GM18520 (cell line): ENCODE data around the gene COL23A1.
"Not testable (repeated sequence)": the region's sequence is repeated elsewhere in the genome, so short reads cannot be mapped to it uniquely, and the experiment has no call there.

Experiments
- ATAC-seq: cut with Tn5 transposase; IDR thresholded peaks from one replicate; pipeline ENCODE4 v1.9.1; 2021; ENCODE audit not compliant: unreplicated experiment

Gene COL23A1

DNA sequence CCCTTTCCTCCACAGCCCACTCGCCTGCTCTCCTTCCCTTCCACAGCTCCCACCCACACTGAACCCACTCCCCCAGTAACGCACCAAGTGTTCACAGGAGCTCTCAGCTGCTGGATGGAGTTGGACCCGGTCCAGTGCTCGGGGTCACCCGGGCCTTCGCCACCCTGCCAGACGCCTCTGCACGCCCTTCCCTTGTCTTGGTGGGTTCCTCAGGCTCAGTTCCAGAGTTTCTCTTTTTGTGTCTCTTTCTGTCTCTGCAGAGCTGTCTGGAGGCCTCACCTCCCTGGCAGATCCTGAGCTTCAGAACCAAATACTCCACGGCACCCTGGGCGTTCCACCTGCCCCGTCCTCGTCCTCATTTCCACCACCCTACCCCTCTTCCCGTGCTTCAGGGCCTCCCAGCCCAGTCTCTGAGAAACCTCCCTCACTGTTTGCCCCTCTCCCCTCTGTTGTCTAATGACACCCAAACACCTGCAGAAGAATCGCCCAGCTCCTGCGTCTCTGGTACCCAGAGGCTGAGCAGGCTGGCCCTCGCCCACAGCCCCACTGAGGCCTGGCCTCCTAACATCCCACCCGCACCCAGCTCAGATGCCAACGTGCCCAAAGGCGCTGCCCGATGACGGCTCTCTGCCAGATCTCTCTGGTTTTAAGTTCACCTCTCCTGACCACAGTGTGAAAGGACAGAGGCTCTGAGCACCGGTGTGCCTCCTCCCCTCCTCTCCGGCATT lies 74.3 kb downstream of the COL23A1 start:
- no peak for ATAC-seq

DNA sequence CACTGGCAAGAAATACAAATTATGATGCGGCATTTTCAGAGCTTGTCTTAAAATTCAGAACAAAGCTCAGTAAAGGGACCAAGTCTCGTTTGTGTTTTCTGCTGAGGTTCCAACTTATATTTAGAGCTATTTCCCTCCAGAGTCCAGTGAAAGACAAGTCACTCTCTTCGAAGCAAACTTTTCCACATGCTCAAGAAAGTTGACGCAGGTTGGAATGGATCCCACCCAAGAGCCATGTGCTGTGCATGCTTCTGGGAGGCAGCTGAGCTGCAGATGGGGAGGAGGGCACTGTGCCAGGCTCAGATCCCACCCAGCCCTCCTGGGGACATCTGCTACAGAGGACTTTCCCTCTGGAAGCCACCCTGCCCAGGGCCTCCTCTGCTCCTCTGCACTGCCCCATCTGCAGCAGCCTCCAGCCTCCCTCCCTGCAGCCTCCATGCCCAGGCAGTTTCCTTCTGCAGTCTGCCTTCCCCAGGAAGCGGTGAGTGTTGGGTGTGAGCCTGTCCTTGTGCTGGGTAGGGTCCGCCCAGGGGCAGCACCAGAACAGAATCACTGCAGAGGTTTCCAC lies 75.3 kb downstream of the COL23A1 start:
- no peak for ATAC-seq

DNA sequence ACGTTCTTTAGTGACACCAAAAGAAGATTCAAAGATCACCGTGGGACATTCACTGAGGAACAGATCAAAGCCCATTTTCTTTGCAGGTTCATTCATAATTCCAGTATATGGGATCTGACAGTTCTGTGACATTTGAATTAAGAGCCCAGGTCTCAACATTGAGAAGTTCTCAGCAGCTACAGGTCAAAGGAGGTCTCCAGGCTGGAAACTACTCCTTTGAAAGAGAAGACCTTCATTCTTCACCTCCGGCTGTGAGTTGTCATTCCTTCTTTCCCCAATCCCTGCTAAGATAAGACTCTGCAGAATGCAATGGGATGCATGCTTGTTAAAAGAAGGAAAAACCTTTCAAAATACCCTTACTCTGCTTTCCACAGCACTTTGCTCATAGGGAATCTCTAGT lies 79.0 kb downstream of the COL23A1 start:
- ATAC-seq: no peak

DNA sequence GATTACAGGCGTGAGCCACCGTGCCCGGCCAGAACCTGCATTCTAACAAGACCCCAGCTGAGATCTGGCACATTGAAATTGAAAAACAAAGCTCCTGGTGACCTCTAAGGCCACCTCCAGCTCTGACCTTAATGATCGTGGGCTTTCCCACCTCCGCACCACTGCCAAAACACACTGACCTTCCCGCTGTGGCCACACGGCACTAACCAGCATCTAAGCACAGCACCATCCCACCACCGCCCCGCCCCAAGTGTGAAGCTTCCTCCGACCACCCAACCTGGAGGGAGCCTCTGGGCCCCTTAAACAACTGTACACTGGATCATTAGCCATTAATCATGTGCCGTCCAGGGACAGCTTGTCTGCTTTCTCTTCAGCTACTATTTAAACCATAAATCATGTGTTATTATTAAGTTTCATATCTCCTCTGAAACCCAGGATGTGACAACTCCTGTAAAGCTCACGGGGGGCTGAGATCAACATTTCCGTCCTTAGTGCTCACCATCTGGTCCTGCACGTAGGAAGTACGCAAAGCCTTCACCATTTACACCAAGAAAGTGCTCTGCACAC lies 80.6 kb downstream of the COL23A1 start:
- ATAC-seq: no peak

DNA sequence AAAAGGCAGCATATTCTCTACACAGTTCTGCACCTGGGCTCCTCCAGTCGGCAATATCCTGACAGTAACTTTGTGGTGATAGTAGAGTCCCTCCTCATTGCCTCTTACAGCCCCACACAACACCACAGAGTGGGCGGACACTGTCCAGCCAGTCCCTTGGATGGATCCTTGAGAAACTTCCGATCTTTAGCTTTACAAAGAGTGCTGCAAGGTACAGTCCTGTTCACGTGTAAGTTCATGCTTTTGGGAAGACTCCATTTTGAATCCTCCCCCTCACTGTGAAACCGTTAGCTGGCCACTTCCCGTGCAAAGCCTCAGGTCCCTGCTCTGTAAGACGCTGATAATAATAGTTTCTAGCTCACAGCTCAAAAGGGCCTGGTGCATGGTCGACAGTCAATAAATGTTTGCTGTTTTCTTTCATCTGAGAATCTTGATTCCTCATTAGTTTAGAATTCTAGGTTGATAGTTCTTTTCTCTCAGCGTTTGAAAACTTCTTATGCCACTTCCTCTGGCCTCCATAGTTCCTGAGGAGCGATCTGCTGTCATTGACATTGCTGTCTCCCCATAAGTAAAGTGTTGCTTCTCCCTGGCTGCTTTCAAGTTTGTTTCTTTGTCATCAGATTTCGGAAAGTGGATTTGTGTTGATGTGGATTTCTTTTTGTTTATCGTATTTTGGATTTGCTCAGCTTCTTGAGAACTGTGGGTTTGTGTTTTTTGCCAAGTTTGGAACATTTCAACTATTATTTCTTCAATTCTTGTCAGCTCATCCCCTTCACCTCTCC lies 82.9 kb downstream of the COL23A1 start:
- no peak for ATAC-seq

DNA sequence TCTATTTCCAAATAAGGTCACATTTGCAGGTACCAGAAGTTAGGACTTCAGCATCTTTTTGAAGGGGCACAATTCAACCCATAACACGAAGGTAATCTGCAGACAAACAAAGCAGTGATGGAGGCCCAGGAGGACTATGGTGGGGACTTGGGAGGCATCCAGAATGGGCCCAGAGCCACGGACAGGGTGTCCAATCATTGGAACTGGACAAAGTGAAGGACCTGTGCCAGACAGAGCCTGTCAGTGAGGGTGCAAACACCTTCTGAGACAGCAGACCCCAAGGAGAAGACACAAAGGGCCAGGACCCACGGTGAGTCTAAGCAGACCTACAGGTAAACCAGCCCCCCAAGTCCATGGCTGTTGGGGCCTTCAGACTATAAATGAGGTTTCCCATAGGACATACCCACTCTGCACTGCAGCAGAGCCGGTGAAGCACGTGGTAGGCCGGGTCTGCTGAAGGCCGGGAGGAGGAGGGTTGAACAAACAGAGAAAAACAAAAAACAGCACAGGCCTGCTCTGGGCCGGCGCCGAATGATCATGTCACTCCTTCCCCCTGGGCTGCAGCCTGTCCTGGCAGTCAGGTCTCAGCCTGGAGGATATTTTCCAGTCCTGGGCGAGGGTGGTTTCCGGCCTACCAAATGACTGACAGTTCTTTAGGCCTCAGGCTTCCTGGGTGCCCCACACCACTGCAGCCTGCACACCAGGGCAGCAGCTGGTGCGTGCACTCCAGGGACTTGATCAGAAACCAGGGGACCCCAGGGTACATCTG lies 84.4 kb downstream of the COL23A1 start:
- no peak for ATAC-seq

DNA sequence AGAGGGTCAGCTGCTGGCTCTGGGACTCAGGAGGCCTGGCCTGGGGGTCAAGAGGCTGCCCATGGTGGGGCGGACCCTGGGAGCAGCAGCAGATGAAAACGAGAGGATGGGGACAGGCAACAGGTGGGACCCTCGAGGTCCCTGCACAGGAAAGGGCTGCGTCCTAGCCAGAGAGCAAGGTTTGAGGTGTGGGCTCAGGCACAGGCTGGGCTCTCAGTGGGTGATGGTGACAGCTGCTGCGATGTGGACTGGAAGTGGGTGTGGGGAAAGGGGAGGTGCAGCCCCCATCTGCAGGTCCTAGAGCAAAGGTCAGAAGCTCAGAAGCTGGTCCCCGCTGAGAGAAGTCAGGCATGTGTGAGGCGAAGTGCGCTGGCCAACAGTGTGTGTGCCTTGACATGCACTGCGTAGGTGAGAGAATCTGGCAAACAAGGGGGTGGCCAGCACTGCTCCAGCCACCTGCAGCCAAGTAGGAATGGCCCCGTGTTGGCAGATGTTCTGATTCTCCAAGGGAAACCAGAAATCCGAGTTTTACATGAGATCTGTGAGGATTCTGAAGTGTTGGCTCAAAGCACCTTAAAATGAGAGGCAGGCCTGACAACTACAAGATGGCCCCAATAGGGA lies 85.7 kb downstream of the COL23A1 start:
- ATAC-seq: no peak

DNA sequence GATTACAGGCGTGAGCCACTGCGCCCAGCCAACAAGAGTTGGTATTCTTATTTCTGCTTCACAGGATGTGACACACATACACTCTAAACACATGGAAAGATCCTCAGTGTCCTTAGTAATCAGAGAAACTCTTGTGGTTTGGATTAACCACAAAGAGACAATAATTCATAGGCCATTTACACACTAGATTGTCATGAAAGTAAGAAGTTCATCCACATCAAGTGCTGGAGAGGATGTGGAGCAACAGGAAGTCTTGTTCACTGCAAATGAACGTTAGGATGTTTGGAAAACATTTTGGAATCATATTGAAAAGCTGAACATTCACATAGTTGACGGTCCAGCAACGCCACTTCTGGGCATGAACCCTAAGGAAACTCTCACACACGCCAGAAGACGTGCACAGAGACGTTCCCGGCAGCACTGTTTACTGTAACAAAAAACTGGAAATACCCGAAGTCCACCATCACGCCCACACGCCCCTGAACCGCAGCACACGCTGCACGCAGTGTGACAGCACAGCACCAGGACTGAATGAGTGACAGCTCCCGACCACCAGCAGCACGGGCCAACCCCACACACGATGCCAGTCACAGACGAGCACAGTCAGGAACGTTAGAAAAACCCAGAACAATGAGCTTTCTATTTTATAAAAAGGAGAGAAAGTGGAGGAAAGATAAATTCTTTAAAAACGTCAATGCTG lies 87.6 kb downstream of the COL23A1 start:
- ATAC-seq: no peak

DNA sequence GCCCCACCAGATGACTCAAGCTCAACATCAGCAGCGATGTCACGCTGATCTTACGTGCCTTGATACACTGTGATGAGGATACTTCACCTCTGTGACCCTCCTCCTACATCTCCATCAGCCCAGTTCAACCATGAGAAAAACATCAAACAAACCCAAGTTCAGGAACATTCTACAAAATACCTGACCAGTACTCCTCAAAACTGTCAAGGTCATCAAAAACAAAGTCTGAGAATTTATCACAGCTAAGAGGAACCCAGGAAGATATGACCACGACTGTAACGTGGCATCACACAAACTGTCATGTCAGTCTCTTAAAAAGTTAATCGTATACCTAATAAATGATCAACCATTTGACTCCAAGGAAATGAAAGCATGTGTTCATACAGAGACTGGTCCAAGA lies 90.8 kb downstream of the COL23A1 start:
- ATAC-seq: no peak

DNA sequence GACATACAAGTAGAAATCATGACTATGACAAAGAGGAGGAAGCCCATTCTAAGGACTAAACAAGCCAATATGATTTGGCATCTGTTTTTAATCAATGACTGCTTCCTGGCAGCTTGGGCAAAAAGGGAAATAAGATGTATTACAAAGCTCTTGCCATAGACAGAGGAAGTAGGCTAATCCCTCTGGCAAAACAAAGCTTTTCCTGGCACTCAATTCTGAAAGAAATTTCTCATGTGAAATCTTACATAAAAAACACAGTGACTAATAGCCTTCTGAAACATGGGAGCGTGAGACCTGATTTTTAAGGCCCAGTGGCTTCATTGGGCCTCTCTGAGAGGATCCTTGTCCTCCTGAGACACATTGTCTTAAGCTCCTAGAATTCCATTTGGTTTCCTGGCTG lies 93.6 kb downstream of the COL23A1 start:
- no peak for ATAC-seq

DNA sequence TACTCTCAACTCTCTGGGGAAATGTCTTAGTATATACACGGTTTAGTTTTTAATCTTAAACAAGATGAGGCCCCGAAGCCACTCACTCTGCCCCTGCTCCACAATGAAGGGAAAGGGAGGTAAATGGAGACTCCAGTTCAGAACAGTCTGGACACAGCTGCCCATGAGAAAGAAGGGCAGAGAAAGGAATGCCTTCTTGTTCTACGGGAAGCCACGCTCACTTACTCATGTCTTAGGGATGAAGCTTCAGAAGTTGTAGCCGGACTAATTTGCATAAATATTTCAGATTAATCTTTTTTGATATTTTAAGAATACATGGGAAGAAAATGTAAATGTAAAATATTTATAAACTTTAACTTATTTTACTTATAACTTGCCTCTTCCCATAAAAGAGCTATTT lies 94.0 kb downstream of the COL23A1 start:
- ATAC-seq: no peak

DNA sequence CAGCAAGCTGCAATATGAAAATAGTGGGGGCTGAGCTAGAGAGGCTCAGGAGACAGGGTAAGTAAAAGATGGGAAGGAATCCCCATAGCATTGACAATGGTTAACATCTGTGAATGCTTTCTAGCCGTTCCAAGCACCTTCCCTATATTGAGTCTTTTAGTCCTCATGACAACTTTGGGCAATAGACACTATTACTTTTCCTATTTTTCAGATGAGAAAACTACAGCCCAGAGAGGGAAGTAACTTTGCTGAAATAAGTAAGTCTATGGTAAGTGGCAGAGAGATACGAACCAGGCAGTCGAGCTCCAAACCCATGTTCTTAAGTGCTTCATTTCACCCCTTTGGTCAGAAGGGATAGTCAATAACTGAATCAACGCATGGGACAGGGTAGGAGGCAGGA lies 94.5 kb downstream of the COL23A1 start:
- no peak for ATAC-seq

DNA sequence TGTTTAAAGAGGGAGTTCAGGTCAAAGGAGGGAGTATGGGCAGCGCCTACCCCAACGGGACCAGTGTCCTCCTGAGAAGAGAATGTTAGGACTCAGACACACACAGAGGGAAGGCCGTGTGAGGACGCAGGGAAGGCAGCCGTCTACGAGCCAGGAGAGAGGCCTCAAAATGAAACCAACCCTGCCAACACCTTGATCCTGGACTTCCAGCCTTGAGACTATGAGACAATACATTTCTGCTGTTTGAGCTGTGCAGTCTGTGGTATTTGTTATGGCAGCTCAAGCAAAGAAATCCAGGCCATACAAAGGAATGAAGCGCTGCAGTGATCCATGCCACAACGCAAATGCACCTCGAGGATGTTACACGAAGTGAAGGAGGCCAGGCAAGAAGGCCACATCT lies 97.9 kb downstream of the COL23A1 start:
- no peak for ATAC-seq

DNA sequence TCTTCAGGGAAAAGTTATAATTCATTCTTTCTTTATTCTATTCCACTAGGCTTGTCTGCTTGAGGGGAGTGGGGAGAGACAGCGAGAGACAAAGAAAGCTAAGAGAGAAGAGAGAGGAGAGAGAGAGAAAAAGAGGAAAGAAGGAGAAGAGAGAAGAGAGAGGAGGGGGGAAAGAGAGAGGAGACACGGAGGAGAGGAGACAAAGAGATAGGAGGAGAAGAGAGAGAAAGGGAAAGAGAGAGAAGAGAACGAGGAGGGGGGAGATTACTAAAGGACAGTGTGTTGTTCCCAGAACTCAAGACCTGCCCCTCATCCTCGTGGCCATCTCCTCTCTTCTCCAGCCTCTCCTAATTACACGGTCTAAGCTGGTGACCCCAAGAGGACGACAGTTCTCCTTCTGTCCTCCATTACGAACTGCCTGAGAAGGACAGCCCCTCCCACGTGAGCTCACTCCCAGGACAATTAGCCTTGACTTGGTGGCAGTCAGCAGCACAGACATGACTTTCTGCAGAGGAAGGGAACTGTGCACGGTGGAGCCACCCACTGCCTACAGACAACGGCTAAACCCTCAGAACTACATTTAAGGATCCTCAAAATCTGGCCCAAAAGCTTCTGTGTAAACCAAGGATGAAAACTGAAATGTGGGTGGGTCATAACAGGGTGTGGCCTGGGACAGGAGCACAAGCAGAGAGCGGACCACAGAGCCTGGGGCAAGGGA lies 99.1 kb downstream of the COL23A1 start:
- ATAC-seq: no peak

DNA sequence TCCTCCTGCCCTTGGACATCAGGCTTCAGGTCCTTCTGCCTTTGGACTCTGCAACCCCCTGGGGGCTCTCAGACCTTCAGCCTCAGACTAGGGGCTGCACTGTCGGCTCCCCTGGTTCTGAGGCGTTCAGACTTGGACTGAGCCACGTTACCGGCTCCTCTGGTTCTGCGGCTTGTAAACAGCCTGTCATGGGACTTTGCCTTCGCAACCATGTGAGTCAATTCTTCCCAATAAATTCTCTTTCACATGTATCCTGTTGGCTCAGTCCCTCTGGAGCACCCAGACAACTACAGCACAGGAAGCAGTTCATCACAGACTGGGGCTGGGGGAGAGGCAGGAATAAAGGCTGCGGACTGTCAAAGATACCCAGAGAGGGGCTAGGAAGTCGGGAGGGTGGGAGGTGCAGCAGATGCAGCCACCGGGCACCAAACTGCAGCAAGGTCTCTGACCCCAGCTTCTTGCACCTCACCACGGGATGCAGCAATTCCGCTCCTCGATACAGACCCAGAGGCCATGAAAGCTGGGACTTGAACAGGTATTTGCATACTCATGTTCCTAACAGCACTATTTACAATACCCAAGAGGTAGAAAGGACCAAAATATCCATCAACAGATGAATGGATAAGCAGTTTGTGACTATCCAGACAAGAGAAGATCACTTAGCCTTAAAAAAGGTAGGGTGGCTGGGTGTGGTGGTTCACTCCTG lies 100.8 kb downstream of the COL23A1 start:
- ATAC-seq: no peak

DNA sequence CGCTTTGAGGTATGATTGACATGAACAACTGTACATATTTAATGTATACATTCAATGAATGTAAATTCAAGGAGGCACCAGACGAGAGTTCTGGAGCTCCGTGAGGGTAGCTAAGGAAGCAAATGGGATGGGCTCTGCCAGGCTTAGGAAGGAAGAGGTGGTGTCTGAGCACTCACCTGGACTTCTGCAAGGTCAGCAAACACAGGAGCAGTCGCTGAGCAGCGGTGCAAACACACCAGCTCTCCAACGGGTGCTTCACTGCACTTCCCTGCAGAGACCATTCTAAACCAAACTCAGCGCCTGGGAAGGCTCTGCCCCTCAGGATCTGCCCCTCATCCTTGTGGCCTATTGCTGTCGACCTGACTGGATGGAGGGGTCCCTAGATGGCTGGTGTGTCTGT lies 101.5 kb downstream of the COL23A1 start:
- ATAC-seq: no peak

DNA sequence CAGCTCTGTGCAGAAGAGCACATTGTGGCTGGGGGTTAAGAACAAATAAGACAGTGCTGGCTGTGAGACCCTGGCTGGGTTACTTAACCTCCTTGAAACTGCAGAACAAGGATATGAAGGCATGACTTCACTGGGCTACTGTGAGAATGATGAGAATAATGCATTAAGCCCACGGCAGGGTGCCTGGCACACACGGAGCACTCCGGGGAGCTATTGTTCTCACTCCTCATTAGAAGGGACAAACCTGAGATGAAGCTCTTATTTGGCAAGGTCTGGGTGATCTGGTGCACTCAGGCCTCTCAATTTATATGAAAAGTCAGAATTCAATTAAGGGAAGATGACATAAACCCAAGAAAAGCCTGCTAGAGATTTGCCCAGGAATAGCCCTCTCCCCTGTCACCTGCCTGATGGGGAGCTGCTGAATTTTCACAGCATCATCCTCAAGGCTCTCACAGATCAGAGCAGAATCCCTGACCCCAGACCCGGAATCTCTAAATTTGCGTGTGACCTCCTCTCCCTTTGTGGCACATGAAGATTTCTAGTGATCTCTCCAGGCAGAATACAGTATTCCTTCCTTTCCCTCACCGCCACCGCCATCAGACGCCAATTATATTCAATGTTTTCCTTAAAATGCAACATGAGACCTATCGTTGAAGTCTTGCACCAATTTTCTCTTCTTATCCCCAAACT lies 102.1 kb downstream of the COL23A1 start:
- no peak for ATAC-seq

DNA sequence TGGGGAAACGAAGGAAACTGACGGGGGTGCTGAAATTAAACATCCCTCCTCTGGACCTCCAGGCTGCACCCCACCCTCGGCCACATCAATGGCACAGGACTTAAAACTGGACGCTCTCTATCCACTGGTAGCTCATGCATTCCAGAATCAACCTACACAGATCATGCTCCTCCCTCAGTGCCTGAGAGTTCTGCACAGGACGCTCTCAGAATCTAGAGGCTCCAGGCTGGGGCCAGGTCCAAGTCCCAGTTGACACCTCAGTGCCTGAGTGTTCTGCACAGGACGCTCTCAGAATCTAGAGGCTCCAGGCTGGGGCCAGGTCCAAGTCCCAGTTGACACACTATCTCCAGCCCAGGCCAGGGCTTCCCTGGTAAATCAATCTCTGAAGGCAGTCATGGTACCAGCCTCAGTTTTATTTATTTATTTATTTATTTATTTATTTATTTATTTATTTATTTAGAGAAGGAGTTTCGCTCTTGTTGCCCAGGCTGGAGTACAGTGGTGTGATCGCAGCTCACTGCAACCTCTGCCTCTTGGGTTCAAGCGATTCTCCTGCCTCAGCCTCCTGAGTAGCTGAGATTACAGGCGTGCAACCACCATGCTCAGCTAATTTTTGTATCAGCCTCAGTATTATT lies 103.2 kb downstream of the COL23A1 start:
- ATAC-seq: not testable (repeated sequence)
